ENCODE measurements around the gene SPOCK1. TPM values are rescaled to one million over a fixed set of nuclear protein-coding genes. Genes with fewer than 3 reads are reported as not detected.

Gene SPOCK1
- total RNA-seq, 2 experiments from 2014 or later: not detected

DNA sequence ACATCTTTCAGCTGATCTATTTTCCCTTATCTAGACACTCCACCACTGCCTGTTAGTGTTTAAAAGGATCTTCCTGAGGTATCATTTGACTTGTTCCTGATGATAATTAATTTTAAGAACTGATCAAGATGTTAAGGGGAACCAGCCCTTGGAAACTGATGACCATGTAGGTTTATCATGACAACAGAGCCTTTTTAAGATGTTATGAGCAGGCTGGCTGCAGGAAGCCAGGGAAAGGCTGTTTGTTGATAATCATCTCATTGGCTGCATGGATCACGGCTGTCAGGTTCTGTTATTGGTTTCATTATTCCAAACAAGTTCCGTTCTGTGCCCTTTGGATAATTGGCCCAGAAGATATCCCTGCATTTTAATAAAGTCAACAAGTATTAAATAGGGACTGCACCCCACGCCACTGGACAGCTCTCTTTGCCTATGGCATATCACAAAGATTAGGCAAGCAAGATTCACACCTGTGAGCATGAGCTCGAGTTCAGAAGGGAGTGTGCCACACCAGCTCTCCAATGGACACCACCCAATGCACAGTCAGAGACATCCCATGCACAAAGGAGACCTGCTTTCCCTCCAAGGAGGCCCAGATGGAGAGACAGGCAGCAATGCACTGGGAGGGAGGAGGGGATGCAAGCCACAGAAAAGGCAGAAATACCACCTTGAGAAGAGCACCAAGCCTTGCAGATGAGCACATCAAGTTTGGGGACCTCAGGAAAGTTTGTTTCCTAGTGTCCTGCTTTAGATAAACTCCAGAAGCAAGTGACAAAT, 88.7 kb downstream of the SPOCK1 start:
- POLR2A ChIA-PET: no interaction called here

GRCh38 chr5:137409736-137410135, 89.4 kb downstream of the SPOCK1 start:
- DNase-seq (no peak), ATAC-seq (ENCODE audit: low read depth) (no peak)
- Mint-ChIP-seq H3K4me1 (no peaks in the 10 kb centered on the region), H3K36me3 (no peaks in the 10 kb centered on the region), H3K4me3 (no peak overlapping the region), H3K9me3 (no peaks in the 10 kb centered on the region), H3K27ac (no peak overlapping the region), H3K27me3 (peaks cover 4% of the 10 kb centered on the region)
- POLR2A ChIA-PET: no interaction called here

More for the DNA sequence above, 88.7 kb downstream of the SPOCK1 start:
- ATAC-seq (ENCODE audit: low read depth) (no peak), DNase-seq (no peak)
- H3K27me3 Mint-ChIP-seq: peaks cover 4% of the 10 kb centered on the region
- no peaks in the 10 kb centered on the region for H3K4me1 Mint-ChIP-seq
- H3K4me3 Mint-ChIP-seq: no peak overlapping the region
- no peak overlapping the region for H3K27ac Mint-ChIP-seq
- no peaks in the 10 kb centered on the region for H3K36me3 Mint-ChIP-seq
- no peaks in the 10 kb centered on the region for H3K9me3 Mint-ChIP-seq

DNA sequence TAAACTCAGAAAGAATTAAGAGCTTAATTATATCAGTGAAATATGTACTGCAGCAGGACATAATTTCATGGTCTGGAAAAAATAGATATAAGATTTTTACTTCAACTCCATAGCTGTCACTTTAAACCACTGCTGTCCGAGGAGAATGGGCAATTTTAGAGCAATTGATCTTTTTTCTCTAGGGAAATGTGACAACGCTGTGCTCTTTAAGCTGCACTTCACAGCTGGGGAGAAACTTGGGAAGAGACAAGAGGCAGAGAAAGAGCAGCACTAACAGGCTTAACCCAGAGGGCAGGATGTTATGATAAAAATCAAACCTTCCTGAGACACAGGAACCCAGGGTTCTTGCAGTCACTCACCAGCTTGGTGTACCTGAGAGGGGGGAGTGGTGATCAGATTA, 92.0 kb downstream of the SPOCK1 start:
- H3K4me3 Mint-ChIP-seq: no peak overlapping the region
- no peaks in the 10 kb centered on the region for H3K27me3 Mint-ChIP-seq
- ATAC-seq (ENCODE audit: low read depth) (no peak), DNase-seq (no peak)
- POLR2A ChIA-PET: no interaction called here
- no peak overlapping the region for H3K27ac Mint-ChIP-seq
- no peaks in the 10 kb centered on the region for H3K36me3 Mint-ChIP-seq
- H3K9me3 Mint-ChIP-seq: no peaks in the 10 kb centered on the region
- H3K4me1 Mint-ChIP-seq: peaks cover 3% of the 10 kb centered on the region

DNA sequence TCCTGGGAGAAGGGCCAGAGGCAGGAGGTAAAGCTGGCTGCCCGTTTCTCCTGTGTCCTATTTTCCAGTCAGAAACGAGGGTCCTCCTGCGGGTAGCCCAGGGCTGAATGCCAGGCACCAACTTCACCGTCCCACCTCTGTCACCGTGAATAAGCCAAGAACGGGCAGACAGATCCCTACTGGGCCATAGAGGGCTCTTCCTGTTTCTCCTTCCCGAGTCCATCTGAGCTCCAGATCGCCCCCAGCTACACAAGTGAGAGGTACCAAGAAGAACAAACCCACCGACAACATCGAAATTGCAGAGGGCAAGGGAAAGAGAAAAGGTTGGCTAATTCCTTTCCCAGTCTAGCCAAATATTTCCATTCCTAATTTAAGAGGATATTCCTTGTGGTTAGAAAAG, 93.7 kb downstream of the SPOCK1 start:
- POLR2A ChIA-PET: no interaction called here
- Mint-ChIP-seq H3K27me3 (no peaks in the 10 kb centered on the region), H3K4me1 (peaks cover 3% of the 10 kb centered on the region), H3K36me3 (no peaks in the 10 kb centered on the region), H3K27ac (no peak overlapping the region), H3K4me3 (no peak overlapping the region), H3K9me3 (no peaks in the 10 kb centered on the region)
- DNase-seq (no peak), ATAC-seq (ENCODE audit: low read depth) (no peak)

GRCh38 chr5:137403869-137404268, 95.3 kb downstream of the SPOCK1 start:
- Mint-ChIP-seq H3K36me3 (no peaks in the 10 kb centered on the region), H3K27ac (no peak overlapping the region), H3K4me1 (peaks cover 3% of the 10 kb centered on the region), H3K4me3 (no peak overlapping the region), H3K27me3 (no peaks in the 10 kb centered on the region), H3K9me3 (no peaks in the 10 kb centered on the region)
- ATAC-seq (ENCODE audit: low read depth): no peak
- POLR2A ChIA-PET: no interaction called here
- no peak for DNase-seq

- POLR2A ChIA-PET: no interaction called here
- H3K27ac Mint-ChIP-seq: no peak overlapping the region
Measured at GRCh38 chr5:137402436-137403187, 96.5 kb downstream of the SPOCK1 start.

GRCh38 chr5:137401946-137402345, 97.2 kb downstream of the SPOCK1 start:
- Mint-ChIP-seq H3K4me3 (no peak overlapping the region), H3K27ac (no peak overlapping the region), H3K4me1 (peaks cover 3% of the 10 kb centered on the region), H3K27me3 (no peaks in the 10 kb centered on the region), H3K36me3 (no peaks in the 10 kb centered on the region), H3K9me3 (no peaks in the 10 kb centered on the region)
- DNase-seq (no peak), ATAC-seq (ENCODE audit: low read depth) (no peak)
- POLR2A ChIA-PET: no interaction called here

More at GRCh38 chr5:137402436-137403187, 96.5 kb downstream of the SPOCK1 start:
- peaks cover 3% of the 10 kb centered on the region for H3K4me1 Mint-ChIP-seq
- H3K36me3 Mint-ChIP-seq: no peaks in the 10 kb centered on the region
- no peaks in the 10 kb centered on the region for H3K9me3 Mint-ChIP-seq
- no peaks in the 10 kb centered on the region for H3K27me3 Mint-ChIP-seq
- no peak for DNase-seq
- H3K4me3 Mint-ChIP-seq: no peak overlapping the region
- ATAC-seq (ENCODE audit: low read depth): no peak

- peaks cover 3% of the 10 kb centered on the region for H3K4me1 Mint-ChIP-seq
- no peaks in the 10 kb centered on the region for H3K9me3 Mint-ChIP-seq
- no peaks in the 10 kb centered on the region for H3K27me3 Mint-ChIP-seq
- no peak overlapping the region for H3K4me3 Mint-ChIP-seq
- DNase-seq (no peak), ATAC-seq (ENCODE audit: low read depth) (no peak)
- no peaks in the 10 kb centered on the region for H3K36me3 Mint-ChIP-seq
- H3K27ac Mint-ChIP-seq: no peak overlapping the region
- POLR2A ChIA-PET: no interaction called here
Measured at GRCh38 chr5:137400571-137400970, 98.6 kb downstream of the SPOCK1 start.

- POLR2A ChIA-PET: no interaction called here
- H3K36me3 Mint-ChIP-seq: no peaks in the 10 kb centered on the region
- DNase-seq (no peak), ATAC-seq (ENCODE audit: low read depth) (no peak)
- H3K27me3 Mint-ChIP-seq: no peaks in the 10 kb centered on the region
- no peaks in the 10 kb centered on the region for H3K9me3 Mint-ChIP-seq
- H3K27ac Mint-ChIP-seq: no peak overlapping the region
- H3K4me1 Mint-ChIP-seq: peaks cover 3% of the 10 kb centered on the region
- H3K4me3 Mint-ChIP-seq: no peak overlapping the region
Measured at GRCh38 chr5:137399911-137400310, 99.2 kb downstream of the SPOCK1 start.

DNA sequence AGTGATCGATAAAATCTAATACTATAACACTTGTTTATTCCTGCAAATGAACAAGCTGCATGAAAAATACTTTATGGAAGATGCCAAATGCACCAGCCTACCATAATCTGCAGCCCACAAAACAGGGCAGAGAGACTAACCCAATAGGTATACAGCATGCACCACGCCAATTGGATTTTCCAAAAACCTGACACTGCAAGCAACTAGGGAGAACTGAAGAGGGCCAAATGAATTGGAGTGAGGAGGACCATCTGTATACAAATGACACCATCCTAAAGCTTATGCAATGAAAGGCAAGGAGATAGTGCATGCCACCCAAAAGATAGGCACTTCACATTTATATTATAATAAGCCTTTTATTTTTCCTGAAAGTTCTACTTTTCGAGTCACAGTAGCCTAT, 100.4 kb downstream of the SPOCK1 start:
- no peak overlapping the region for H3K4me3 Mint-ChIP-seq
- DNase-seq (no peak), ATAC-seq (ENCODE audit: low read depth) (no peak)
- no peaks in the 10 kb centered on the region for H3K9me3 Mint-ChIP-seq
- no peaks in the 10 kb centered on the region for H3K36me3 Mint-ChIP-seq
- POLR2A ChIA-PET: no interaction called here
- no peak overlapping the region for H3K27ac Mint-ChIP-seq
- no peaks in the 10 kb centered on the region for H3K27me3 Mint-ChIP-seq
- peaks cover 3% of the 10 kb centered on the region for H3K4me1 Mint-ChIP-seq

DNA sequence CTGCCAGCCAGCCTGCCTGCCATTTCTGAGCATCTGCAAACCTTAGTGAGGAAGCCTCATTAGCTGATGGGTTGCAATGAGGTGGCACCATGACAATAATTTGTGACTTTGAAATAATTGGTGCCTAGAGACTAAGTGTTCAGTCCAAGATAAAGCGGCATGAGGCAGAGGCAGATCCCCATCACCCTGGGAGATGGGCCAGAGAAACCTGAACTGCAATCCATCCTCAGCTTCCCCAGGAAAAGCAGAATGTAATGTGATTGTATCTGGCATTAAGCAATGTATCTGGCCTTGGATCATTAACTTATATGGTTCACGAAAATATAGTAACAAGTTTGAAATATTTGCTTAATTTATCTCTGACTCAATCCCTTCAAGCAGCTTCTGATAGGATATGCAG, 101.0 kb downstream of the SPOCK1 start:
- Mint-ChIP-seq H3K27me3 (no peaks in the 10 kb centered on the region), H3K4me3 (no peak overlapping the region), H3K9me3 (no peaks in the 10 kb centered on the region), H3K36me3 (no peaks in the 10 kb centered on the region), H3K27ac (no peak overlapping the region), H3K4me1 (peaks cover 3% of the 10 kb centered on the region)
- no peak for ATAC-seq (ENCODE audit: low read depth)
- POLR2A ChIA-PET: no interaction called here
- DNase-seq: no peak

- Mint-ChIP-seq H3K4me3 (no peak overlapping the region), H3K27me3 (peaks cover 7% of the 10 kb centered on the region), H3K36me3 (no peaks in the 10 kb centered on the region), H3K9me3 (no peaks in the 10 kb centered on the region), H3K4me1 (no peaks in the 10 kb centered on the region), H3K27ac (no peak overlapping the region)
- DNase-seq: no peak
- POLR2A ChIA-PET: no interaction called here
- no peak for ATAC-seq (ENCODE audit: low read depth)
Measured at GRCh38 chr5:137395011-137395755, 103.9 kb downstream of the SPOCK1 start.

DNA sequence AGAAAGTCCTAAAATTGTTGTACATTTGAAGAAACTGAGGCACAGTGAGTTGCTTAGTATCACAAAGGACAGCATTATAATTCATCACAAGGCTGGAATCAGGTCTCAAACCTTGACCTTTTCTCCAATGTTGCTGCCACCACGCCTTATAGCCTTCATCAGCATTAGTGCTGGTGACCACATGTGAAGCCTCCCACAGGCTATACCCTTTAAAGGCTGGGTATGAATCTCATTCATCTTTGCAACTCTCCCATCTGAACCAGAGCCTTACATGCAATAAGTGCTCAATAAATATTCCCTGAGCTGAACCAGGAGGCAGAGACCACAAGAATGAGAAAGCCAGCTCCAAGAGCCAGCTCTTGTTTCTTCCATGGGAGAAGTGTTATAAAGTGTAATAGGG, 104.7 kb downstream of the SPOCK1 start:
- ATAC-seq (ENCODE audit: low read depth): no peak
- no peaks in the 10 kb centered on the region for H3K9me3 Mint-ChIP-seq

More for the DNA sequence above, 104.7 kb downstream of the SPOCK1 start:
- no peak overlapping the region for H3K4me3 Mint-ChIP-seq
- POLR2A ChIA-PET: no interaction called here
- no peaks in the 10 kb centered on the region for H3K4me1 Mint-ChIP-seq
- H3K27ac Mint-ChIP-seq: no peak overlapping the region
- peaks cover 7% of the 10 kb centered on the region for H3K27me3 Mint-ChIP-seq
- no peaks in the 10 kb centered on the region for H3K36me3 Mint-ChIP-seq
- no peak for DNase-seq
